Stimulated activated CD8-positive, alpha-beta memory T cell treated with anti-CD3 and anti-CD28 coated beads, Interleukin-15, amount 100 ng/mL, for 24 hours (primary cell): ENCODE data around the gene CDH4.

Experiments used
- DNase-seq: peaks from one replicate; pipeline ENCODE4 v3.0.0-alpha.2; 2020; ENCODE audit warnings: low read depth

CDH4 gene

DNA sequence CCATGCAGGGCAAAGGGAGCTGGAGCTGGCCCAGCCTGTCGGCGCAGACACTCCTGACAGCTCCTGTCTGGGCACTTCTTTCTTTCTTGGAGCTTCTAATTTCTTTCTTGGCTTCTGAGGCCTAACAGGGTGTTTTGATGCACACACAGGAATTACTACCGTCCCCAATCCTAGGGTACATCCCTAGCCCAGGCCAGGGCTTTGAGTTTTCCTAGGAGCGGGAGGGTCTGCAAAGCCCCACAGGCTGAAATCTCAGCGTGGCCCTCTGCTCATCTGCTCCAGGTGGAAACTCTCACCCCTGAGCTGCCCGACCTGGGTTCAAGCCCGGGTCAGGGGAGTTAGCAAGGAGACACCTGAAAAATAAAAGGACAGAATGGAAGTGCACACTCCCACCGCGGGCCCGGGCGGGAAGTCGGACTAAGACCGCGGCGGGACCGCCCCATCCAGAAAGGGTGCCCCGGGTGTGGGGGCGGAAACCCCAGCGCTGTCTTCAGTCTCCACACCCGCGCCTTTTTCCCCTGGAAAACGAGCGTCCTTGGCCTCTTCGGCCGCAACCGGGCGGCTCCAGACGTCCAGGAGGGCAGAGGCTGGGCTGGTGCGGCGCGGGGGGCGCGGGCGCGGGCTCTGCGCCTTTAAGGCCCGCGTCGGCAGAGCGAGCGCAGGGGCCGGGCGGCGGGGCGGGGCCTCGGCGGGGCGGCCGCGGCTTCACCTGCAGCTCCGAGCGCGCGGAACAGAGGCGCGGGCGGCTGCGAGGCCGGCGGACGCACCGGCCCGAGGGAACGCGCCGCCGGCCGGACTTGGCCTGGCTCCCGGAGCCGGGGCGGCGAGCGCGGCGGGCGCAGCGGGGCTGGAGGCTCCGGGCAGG is at the start of gene CDH4:
TSS of gene CDH4 (plus strand) at position 733 of the 865 bp plus-strand sequence.
- DNase-seq, result no peak

DNA sequence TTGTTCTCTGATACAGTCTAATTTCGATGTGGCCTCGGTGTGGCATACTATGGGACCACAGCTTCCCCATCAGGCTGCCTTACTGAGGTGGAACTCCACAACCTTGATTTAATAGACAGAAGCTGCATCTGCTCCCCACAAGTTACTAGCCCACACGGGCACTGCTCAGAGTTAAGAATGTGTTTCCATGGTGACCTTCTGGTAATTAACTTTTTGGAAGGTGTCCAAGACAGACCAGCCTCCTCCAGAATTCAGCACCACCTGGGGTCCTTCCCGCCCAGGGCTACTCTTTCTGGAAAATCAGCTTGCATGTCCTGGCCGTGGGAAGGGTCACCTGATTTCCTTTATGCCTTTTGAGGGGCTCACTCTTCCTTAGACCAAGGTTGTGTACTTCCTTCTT is 48.7 kb upstream of the CDH4 start:
- DNase-seq, result no peak

DNA sequence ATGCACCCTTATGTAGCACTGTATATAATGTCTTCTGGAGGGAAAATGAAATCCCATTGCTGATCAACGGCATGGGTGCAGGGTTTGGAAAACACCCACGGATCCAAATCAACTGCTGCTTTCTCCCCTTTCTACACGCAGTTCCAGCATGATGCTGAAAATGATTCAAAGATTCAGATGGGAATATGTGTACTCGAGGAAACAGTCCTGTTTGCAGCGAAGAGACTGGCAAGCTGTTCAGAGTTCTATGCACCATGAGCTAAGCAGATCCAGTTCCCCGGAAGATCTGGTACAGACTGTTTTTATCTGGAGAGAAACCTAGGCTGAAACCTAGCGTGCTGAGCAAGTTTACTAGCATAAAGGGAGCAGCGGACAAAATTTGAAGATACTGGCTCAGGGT is 47.9 kb upstream of the CDH4 start:
- DNase-seq, result no peak

DNA sequence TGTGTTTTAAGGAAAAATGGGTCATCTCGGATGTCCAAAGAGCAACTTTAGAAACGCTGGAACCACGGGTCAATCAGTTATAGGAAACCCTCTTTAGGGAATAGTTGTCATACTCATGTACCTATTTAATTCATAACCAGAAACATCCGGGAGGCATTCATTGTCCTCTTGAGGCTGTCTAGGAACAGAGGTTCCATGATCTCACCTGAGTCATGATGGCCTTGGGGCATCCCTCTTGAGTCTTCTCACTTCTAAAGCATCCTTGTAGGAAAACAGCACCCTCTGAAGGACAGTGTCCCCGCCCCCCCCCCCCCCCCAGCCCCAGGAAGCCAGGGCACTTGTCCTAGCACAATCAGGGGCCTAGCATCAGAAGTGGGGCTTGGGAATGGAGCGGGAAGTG is 46.3 kb upstream of the CDH4 start:
- no peak for DNase-seq

DNA sequence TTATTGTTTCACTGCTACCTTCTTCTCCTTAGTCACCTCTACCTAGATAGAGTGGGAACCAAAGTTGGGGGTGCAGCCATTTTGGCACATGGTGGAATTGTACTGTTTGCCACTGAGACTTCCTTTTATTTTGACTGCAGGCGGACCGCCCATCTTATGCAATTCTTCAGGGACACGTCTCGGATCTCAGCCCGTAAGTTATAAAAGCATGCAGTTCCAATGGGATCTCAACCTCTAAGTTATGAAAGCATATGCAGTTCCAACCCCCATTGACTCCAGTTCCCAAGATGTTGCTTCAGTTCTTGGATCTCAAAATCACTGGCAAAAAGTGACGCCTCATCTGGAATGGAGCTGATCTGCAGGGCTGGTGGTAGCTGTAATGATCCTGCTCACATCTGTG is 41.2 kb upstream of the CDH4 start:
- no peak for DNase-seq

DNA sequence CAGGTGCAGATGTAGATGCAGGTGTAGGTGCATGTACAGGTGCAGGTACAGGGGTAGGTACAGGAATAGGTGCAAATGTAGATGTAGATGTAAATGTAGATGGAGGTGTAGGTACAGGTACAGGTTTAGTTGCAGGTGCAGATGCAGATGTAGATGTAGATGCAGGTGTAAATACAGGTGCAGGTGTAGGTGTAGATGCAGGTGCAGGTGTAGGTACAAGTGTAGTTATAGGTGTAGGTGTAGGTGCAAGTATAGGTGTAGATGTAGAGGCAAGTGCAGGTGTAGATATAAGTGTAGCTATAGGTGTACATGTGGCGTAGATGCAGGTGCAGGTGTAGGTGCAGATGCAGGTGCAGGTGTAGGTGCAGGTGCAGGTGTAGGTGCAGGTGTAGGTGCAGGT is 34.2 kb upstream of the CDH4 start:
- DNase-seq, result no peak

DNA sequence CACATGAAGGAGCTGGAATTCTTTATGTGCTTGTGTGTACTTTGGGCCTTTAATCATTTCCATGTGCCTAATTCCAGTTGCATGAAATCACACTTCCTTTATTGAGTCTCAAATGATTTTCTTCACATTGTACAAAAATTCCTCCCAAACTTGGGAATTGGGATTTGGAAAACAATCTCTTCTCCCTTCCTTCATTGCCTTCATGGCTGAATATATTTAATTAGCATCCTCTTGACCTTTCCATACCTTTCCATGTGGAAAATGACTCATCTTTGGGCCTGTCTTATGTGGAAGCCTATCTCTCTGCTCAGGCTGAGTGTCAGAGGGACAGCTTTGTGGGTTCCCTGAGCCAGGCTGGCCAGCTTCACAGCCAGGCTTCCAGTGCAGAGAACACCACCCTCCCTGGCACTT is 33.0 kb upstream of the CDH4 start:
- DNase-seq, result no peak

DNA sequence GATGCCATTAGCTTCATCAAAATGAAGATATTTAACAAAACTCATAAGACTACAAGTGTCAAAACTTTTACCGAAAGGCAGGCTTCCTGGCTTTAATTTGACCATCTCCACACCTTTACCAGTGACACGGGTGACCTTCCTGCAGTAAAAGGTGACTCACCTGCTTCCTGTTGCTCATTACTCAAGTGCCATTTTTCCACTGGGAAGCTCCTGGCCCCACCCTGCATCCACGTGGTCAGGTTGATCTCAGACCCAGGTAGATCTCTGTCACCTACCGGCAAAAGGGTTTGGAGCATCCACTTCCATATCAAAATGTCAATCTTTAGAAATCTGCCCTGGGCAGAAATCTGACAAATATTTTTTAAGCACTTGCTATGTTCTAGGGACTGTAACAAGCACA is 31.9 kb upstream of the CDH4 start:
- DNase-seq, result no peak

DNA sequence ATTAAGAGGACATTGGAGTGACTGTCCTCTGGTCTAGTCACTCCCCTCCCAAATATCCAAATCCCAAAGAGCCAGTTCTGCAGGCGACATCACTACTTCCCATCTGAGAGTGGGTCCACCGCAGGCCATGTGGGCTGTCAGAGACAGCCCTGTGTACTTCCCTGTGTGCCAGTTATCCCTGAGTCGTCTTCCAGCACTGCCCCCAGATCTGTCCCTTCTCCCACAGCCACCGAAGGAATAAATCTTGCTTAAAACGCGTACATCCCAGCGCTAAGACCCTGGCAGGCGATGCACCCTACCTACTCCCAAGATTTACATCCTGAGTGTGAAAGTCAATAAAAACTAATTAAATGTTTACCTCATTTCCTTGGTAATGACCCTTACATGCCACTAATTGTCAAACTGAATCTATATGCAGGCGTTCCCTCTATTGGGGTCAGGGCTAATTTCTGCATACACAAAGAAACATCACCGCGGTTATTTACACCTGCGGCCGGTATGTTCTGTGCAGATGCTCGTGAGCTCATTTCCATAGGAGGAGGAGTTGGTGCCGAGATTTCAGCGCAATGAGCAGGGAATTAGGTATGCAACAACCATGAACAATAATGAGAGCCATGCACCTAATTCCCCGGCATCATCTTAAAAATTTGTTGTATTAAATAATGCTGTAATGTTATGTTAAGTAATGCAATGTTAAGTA is 31.3 kb upstream of the CDH4 start:
- no peak for DNase-seq

DNA sequence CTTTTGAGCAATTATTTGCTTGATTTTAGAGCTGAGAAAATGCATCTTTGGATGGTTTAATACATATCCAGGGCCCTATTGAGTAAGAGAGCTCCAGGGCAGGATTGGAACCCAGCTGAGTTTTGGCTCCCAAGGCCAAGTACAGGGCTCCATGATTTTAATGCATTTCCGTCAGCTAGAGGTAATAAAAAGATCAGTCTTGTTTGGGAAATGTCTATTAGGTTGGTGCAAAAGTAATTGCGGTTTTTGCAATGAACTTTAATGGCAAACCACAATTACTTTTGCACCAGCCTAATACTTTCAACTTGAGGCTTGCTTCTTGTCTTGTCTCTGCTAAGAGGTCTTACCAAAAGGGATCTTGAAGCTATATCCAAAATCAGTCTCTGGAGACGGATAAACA is 29.4 kb upstream of the CDH4 start:
- no peak for DNase-seq

DNA sequence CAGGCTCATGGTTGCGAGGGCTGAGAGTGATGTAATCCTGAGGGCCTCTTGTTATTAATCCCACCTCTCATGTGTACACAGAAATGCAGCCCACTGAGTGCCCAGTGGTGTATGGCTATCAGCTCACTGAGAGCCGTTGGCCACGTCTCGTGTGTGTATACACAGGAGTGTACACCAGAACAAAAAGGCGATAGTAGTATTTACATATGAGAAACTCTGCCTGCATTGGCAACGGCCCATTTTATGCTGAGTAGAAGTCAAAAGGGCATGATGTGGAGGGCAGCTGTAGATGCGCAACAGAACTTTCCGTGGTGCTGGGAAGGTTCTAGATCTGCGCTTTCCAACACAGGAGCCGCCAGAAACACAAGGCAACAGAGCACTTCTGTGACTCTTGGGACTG is 28.9 kb upstream of the CDH4 start:
- DNase-seq, result no peak

DNA sequence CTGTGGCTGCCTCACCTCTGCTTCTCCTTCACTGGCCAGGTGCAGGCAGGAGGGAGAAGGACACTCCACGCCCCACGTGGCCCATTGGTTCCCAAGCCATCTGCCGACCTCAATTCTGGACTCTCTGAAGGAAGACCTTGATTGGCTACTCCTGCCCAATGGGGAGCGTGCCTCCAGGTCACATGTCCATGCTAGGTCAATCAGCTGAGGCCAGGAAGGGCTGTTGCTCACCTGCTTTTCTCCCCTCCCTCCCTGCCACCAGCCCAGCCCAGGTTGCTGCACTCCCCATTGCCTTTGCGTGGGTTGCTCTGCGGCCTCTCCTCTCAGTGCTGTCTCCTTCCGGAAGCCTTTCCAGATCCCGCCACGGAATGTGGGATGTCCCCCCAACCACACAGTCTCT is 21.9 kb upstream of the CDH4 start:
- no peak for DNase-seq

DNA sequence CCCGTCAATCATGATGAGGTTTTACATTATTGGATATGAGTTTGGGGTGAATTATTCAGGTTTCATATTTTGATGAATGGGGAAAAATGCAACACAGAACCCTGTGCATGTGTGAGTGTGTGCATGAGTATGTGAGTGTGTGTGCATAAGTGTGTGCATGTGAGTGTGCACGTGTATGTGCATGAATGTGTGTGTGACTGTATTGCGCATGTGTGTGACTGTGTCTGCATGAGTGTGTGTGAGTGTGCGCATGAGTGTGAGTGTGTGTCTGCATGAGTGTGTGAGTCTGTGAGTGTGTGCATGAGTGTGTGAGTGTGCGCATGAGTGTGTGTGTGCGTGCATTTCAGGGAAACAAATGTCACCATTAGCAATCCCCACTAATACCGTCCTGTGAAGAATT is 18.5 kb upstream of the CDH4 start:
- DNase-seq, result no peak

DNA sequence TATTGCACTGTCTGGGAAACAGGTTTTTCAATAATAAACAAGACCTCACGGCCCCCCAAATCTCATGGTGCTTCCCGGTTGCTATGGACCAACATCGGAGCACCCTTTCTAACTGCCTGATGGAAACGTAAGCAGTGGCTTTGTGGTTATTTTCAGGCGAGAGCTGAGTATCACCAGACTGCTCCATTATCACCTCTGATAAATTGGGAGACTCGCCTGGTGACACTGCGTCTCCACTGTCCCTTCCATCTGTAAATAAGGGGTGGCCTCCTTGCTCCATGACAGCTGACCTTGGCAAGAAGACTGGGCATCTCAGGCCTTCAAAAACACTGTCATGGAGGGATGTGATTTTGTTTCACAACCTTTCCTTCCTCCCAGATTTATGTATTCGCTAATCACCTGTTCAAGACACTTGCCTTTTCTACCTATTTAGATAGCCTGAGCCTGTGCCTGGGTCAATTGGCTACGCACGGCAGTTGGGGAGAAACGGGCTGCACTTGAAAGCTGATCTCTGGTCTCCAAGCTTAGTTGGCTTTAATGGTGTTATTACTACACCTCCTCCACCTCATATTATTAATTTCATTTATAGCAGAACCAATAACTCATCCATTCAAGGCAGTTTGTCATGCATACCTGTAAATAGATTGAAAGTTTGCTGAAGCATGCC is 17.7 kb upstream of the CDH4 start:
- no peak for DNase-seq

DNA sequence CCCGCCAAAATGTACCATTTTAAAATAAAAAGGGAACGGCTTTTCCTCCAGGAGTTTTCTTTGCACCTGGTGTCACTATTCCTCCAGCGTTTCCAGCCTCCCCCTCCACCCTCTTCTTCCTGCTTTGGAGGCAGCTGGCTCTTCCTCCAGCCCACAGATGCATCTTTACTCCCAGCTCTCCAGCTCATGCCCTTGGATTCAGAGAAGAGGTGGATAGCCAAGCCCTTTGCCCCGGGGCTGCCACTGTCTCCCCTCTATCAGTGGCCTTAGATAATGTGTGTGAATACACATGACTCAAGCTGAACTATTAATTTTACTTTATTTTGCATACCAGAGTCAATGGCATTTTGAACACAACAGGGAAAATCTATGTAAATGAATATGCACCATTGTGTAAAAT is 15.3 kb upstream of the CDH4 start:
- DNase-seq, result no peak

DNA sequence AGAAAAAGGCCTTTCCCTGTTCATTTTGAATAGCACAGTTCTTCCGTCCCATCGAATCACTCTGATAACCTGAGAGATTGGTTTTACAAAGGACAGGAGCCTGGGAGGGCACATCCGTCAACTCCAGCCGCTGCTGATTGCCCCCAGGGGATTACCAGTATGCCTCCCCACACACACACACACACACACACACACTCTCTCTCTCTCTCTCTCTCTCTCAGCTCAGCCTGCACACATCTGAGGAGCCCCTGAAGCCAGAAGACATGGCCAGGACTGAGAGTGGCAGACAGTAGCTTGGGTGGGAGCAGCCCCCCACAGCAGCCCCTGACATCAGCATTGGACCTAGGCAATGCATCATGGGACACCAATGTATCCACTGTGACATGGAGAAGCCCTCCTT is 13.2 kb upstream of the CDH4 start:
- no peak for DNase-seq

DNA sequence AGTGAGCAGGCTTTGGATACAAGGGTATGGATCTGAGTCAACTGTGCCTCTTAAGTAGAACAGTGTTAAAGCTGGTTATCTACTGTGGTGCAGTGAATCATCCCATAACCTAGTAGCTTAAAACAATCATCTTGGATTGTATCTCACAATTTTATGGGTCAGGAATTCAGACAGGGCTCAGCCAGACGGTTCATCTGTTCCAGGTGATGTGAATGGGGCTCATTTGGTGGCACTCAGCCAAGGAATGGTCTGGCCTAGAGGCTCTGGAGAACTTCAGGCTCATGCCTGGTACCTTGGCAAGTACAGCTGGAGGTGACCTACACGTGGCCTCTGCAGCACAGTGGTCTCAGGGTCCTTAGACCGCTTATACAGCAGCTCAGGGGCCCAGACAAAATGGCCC is 11.2 kb upstream of the CDH4 start:
- no peak for DNase-seq

DNA sequence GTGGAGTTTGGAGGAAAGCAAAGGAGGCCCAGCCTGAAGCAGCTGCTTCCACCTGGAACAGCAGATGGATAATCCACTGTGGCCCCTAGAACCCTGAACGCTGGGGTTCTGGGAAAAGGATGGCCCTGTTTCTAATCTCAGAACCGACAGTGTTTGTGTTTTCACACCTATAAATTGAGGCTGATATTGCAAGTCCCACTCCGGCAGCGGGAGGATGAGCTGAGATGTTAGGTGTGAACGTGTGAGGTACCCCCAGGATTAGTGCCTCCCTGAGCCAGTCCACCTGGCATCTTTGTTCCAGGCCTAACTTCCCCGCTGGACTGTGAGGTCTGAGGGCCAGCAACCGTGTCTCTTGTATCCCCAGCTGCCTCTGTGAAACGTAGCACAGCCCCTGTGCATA is 7.8 kb upstream of the CDH4 start:
- DNase-seq, result no peak

DNA sequence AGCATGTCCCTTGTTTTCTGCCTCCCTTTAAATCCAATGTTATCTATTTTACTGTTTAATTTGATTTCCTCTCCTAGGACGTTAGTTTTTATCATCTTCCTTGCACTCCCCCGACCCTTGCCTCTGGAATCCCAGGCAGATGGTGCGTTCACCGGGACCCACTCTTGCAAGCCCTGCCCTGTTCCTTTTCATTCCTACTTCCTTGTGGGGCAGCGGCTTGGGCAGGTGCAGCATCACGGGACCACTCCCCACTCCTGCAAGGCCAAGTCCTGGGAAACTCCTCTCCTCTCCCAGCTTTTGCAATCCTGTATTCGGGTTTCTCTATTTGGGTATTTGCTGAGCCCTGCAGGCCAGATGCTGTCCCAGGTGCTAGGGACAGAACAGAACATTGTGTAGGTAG is 5.8 kb upstream of the CDH4 start:
- no peak for DNase-seq

DNA sequence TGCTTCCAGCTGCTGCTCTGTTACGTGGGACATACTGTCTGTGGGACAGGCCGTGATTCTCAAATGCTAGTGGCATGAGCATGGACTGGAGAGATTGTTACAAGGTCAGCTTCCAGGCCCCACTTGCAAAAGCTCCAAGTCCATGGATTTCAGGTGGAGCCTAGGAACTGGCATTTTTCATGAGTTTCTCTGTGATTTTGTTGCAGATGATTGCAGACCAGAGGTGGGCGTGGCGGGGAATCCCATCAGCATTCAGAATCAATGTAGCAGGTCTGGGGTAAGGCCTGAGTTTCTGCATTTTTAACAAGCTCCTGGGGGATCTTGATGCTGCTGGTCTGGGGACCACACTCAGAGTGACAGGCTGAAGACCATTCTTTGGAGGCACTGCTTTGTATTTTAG is 2.4 kb upstream of the CDH4 start:
- no peak for DNase-seq

DNA sequence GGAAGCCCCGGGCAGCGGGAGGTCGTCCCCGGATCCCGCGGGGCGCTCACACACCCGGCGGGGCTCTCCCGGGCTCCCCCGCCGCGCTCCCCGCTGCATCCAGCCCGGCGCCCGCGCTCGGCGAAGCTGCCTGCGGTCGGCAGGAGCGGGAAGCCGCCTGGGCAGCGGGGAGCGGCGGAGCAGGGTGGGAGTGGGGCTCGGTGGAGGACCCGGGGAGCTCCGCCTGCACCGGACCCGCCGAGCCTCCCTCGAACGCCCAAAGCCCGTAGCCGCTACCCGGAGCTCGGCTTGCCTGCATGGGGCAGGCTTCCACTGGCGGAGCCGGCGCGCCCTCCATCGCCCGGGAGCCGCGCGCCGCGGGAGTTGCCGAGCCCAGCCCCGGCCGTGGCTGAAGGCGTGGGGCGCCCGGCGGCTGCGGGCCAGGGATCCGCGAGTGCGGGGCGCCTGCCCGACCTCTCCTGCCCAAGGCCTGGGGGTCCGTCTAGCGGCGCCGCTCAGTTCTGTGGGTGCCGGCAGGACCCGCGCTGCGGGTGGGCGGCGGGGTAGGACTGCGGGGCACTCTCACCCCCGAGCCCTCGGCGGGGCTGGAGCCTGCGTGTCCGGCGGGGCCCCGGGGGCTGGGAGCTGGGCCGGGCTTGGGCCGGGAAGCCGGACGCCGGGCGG is 671 bp downstream of the CDH4 start:
- DNase-seq, result no peak

DNA sequence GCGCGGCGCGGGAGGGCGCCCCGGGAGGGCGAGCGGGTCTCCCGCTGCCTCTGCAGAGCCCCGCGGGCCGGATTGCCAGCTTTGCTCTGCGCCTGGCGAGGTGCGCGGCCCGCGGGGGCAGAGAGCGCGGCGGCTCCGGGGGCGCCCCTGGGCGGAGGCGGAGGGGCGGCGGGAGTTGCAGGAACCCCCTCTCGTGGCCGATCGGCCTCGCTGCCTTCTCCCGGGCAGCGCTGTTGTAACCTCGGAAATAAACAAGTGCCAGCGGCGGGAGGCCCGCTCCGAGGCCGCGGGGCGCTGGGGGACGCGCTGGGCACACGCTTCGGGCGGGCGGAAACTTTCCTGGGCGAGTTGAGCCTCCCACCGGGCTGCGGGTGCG is 1.2 kb downstream of the CDH4 start:
- no peak for DNase-seq
